COLO668 (cell line): ENCODE measurements around the gene MINDY4.

ENCODE experiments used
- DNase-seq: peaks from one replicate; lab custom pipeline; 2025; ENCODE audit not compliant: unreplicated experiment; lab: John Stamatoyannopoulos, UW

Gene MINDY4

GRCh38 chr7:30741289-30741688 is 29.9 kb upstream of the MINDY4 start:
- DNase-seq, result no peak

- no peak for DNase-seq
Measured at GRCh38 chr7:30743371-30744074, 27.7 kb upstream of the MINDY4 start.

- DNase-seq, result no peak
Measured at GRCh38 chr7:30744075-30744417, 27.2 kb upstream of the MINDY4 start.

GRCh38 chr7:30745261-30745941 is 25.8 kb upstream of the MINDY4 start:
- no peak for DNase-seq

DNA sequence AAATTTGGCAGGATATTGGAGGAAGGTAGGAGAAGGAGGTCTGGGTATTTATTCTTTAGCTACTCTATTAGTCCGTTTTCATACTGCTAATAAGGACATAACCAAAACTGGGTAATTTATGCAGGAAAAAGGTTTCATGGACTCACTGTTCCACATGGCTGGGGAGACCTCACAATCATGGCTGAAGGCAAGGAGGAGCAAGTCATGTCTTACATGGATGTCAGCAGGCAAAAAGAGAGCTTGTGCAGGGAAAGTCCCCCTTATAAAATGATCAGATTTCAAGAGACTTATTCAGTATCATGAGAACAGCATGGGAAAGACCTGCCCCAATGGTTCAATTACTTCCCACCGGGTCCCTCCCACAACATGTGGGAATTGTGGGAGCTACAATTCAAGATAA is 21.2 kb upstream of the MINDY4 start:
- DNase-seq, result no peak

DNA sequence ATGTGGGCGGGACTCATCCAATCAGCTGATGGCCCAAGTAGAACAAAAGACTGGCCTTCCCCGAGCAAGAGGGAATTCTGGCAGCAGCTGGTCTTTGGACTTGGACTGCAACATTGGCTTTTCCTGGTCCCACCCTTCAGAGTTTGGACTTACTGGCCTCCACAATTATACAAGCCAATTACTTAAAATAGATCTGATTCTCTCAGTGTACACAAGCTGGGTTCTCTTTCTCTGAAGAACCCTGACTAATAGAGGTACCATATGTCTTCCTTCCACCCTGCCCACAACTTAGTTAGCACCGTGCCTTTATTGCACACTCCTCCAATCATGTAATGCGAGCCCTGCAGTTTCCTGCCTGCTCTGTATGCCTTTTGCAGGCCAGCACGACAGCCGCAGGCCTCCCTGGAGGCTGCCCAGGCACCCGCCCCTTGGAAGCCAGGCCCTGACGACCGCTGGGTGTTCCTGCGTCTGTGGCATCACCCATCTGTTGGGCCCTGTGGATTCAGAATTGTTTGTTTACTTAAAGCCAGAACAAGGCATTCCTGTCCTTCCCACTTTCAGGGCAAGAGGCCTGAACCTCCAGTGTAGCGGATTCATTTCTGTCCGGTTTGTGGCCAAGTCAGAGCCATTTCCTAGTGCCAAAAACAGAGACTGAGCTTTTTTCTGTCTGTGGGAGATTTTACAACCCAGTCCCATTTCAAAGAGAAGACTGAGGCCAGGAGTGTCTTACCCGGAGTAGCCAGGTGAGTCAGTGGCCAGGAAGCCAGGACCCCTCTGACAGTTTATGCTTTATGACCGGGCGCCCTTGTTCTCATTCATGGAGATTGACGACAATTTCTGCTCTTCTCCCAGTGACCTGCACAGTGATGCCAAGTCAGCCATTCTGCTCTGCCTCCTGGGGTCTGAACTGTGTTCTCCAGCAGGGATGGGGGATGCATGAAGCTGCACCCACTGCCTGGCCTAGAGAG is 20.2 kb upstream of the MINDY4 start:
- peak; percentile 24 for DNase-seq

GRCh38 chr7:30751696-30752273 is 19.4 kb upstream of the MINDY4 start, which contains the start of gene INMT:
Gene INMT, plus strand, starts transcription at chr7:30752135. Its CDS starts 16 bp downstream, at chr7:30752151.
- DNase-seq, result no peak

DNA sequence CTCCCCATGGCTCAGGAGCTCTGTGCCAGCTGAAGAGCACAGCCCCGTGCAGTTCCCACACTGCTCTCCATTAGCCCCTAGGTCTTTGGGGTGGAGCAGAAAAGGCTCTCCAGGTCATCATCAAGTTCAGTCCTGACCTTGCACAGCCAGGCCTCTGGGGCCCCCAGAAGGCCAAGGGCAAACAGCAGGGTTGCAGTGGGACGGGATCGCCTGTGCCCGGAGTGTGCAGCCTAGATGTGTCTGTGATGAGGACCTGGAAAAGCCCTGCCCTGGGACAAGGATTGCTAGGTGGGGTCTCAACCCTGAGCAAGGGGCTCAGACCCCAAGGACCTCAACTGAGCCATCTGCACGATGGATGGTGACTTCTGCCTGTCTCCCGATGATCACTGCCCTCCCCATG is 18.7 kb upstream of the MINDY4 start:
- DNase-seq, result no peak

DNA sequence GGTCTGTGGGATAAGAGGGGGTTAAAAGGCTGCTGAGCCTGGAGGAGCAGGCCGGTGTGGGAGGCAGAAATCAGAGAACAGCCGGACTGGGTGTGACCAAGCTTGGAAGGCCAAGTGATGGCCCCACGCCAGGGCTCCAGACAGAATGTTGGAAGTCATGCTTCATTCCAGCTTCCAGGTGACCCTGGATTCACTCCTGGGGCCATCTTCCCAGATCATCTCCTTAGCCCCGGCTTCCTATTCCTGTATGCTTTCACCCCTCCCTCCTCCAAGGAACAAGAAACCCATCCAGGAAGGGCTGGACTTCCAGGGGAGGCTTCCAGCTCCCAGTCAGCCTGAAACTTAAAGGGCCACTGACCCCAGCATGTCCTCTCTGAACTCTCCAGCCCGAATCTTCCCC is 18.2 kb upstream of the MINDY4 start:
- DNase-seq, result no peak

DNA sequence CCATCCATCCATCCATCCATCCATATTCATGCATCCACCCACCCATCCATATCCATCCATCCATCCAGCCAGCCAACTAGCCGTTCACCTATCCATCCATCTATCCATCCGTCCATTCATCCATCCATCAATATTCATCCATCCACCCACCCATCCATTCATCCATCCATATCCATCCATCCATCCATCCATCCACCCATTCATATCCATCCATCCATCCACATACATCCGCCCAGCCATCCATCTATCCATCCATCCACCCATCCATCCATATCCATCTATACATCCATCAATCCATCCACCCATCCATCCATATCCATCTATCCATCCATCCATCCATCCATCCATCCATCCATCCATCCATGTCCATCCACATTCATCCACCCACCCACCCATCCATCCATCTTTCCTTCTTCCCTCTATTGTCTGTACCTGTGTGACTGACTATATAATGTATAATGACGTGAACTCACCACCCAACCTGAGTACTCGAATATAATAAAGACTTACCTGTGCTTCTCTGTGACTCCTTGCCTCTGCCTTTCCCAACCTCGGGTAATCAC is 16.8 kb upstream of the MINDY4 start:
- DNase-seq, result no peak

GRCh38 chr7:30755384-30756154 is 15.6 kb upstream of the MINDY4 start:
- DNase-seq, result no peak

DNA sequence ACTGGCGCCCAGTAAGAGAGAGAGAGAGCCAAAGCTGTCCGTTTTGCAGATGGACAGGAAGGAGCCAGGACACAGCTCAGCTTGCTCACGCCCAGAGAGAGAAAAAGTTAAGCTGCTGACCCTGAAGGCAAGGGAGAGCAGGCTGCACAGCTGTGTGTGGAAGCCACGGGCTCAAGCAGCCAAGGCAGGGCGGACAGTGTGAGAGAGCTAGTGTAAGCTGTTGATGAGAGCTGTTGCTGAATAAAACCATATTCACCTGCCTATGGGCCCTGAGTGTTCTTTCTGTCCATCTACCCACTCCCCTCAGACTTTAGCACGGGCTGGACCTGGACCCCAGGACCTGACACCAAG is 13.9 kb upstream of the MINDY4 start:
- DNase-seq, result no peak

- no peak for DNase-seq
Measured at GRCh38 chr7:30760514-30761213, 10.6 kb upstream of the MINDY4 start.

- DNase-seq, result no peak
Measured at GRCh38 chr7:30761214-30762156, 9.7 kb upstream of the MINDY4 start.

DNA sequence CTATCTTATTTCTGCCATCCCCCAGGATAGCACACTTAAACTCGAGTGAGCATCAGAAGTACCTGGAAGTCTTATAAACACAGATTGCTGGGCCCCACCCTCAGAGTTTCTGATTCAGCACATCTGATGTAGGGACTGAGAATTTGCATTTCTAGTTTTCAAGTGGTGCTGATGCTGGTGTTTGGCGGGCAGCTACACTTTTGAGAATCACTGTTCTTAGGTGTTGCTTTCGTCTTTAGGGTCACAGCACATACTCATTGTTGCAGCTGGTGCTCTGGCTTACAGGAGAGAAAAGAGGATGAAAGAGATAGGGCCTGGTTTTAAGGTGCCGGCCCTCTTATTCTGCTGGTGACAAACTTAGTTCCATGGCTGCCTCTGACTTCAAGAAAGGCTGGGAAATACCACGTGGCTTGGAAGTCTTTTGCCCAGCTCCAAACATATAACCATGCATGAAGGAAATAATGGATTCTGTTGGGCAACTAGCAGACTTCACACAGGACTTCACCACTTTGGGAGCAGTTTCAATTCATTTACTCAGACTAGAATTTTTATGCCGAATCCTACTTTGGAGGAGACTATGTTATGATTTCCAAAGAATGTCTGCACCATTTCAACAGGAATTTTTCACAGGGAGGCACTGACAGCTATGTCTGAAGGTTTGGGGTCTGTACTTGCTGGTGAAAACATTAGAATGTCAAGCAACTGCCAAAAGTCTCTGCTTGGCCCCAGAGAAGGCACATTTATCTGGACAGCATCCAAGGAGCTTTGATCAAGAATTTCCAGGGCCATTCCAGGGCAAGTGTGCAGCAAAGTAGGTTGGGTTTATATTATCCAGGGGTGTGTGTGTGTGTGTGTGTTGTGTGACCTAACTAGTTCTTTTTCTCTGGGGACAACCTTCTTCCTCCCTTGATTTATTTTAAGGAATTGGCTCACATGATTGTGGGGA is 6.9 kb upstream of the MINDY4 start:
- DNase-seq, result no peak

GRCh38 chr7:30765408-30765807 is 5.8 kb upstream of the MINDY4 start:
- no peak for DNase-seq

- DNase-seq, result no peak
Measured at GRCh38 chr7:30770845-30771173, 408 bp upstream of the MINDY4 start.
